NAMALWA (cell line): ENCODE data around the gene JAML.

ENCODE experiments used
- DNase-seq: peaks from one replicate; pipeline ENCODE4 v3.0.0-alpha.2; 2015; ENCODE audit warnings: low spot score

Gene JAML

GRCh38 chr11:118145285-118146227 is 79.3 kb downstream of the JAML start:
- DNase-seq: peak; percentile 77

DNA sequence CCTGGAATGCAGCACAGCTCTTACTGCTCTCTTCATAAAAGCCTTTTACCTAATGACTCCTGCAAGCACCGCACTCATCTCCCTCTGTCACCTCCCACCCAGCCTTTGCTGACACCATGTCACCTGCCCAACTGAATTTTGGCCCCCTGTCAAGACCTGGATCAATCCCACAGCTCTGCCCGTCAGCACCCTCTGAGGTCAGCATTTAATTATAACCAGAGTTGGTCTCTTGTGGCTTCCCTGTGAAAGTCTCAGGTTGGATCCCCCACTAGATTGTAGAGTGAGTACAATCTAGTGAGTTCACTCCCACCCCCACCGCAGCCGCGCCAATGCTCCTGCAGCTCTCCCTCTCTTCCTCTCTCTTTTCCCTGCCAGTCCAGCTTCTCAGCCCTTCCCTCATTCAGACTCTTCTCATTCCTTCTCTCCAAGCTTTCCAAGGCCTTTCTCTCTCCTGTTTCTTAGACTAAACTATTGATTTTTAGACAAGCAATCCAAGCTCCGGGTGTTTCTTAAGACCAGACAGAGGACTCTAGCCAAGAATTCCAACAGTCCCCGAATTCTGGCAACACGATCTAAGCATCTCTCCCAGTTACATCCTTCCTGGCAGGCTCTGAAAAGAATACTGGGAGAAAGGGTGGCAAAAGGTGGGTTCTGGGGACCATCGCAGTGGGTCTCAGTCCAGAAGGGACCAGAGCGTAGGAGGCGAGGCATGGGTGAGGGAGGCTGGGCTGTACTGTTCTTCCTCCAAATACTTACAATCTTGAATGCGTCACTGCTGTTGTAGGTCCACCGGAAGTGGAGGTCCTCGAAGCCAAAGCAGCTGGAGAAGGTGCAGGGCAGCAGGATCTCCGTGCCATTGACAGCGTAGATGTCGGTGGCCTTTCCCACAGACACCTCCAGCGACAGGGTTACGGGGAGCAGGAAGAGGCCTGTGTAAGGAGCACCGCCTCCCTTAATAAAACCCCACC is 80.2 kb downstream of the JAML start:
- no peak for DNase-seq
